ENCODE data around the gene MCTP1. TPM values are rescaled to one million over a fixed set of nuclear protein-coding genes. Genes with fewer than 3 reads are reported as not detected.

MCTP1 gene
- total RNA-seq, 1 experiment from 2014 or later = 2.5 TPM

DNA sequence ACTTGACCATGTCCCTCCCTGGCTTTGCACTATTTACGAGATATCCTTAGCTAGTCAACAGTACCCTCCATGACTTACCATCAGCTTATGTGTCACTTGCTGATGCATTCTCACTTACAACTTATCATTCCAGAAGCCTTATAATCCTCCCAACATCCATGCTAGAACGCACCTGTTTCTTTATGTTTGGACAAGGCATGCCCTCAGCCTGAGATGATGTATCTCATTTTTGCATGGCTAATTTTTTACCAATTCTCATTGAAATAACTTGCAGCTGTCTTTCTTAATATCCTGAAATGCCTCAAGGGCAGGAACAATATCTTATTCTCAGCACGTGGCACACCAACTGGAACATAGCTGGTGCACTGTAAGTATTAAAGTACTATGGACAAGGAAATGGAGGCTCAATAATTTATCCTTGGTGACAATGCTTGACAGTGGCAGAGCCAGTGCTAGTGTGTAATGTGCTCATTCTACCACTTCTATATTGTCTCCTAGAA is 384.8 kb downstream of the MCTP1 start:
- no peaks in the 10 kb centered on the region for H3K4me1 Mint-ChIP-seq
- H3K27ac ChIP-seq (ENCODE audit: insufficient read length, low read depth, low read length) = no peak overlapping the region
- H3K27ac Mint-ChIP-seq = no peak overlapping the region
- no peak overlapping the region for H3K9ac ChIP-seq (ENCODE audit: extremely low read depth, insufficient read length, low read length)
- no peak overlapping the region for H2BK120ac ChIP-seq (ENCODE audit: low read depth, low read length, poor library complexity, severe bottlenecking)
- no peak overlapping the region for H3K4me2 ChIP-seq (ENCODE audit: insufficient read depth, insufficient read length, low read length)
- H3K9me3 ChIP-seq (ENCODE audit: control insufficient read depth, low read depth, low read length) = no peaks in the 10 kb centered on the region
- H4K91ac ChIP-seq (ENCODE audit: insufficient read length, low read depth, low read length) = no peak overlapping the region
- no peak overlapping the region for H4K5ac ChIP-seq (ENCODE audit: insufficient read length, low read depth, low read length)
- no peak overlapping the region for H2BK15ac ChIP-seq (ENCODE audit: low read depth, low read length)
- H3T11ph ChIP-seq (ENCODE audit: low read length) = no peak overlapping the region
- H3K4me3 Mint-ChIP-seq = no peak overlapping the region
- H3K4ac ChIP-seq (ENCODE audit: low read depth, low read length) = no peak overlapping the region
- H2BK12ac ChIP-seq (ENCODE audit: insufficient read length, low read depth, low read length) = no peak overlapping the region
- no peak overlapping the region for H4K8ac ChIP-seq (replicated peaks; ENCODE audit: insufficient read length, low read depth, low read length)
- no peaks in the 10 kb centered on the region for H3K27me3 ChIP-seq (ENCODE audit: insufficient read depth, low read length)
- H3K18ac ChIP-seq (ENCODE audit: insufficient read length, low read depth, low read length) = no peak overlapping the region
- H2BK5ac ChIP-seq (ENCODE audit: insufficient read length, low read length) = no peak overlapping the region
- H3K23me2 ChIP-seq (ENCODE audit: insufficient read length, low read depth, low read length, poor library complexity, severe bottlenecking) = no peaks in the 10 kb centered on the region
- no peak for DNase-seq
- no peaks in the 10 kb centered on the region for H3K9me3 Mint-ChIP-seq
- no peaks in the 10 kb centered on the region for H3K79me2 ChIP-seq (ENCODE audit: insufficient read depth, low read length)
- H2AK5ac ChIP-seq (ENCODE audit: insufficient read length, low read length) = no peak overlapping the region
- no peaks in the 10 kb centered on the region for H3K36me3 Mint-ChIP-seq (ENCODE audit: insufficient read depth in 1 of 3, low read depth in 3 of 3)
- H3K56ac ChIP-seq (ENCODE audit: insufficient read length, low read depth, low read length) = no peak overlapping the region
- no peak overlapping the region for H2AFZ ChIP-seq (ENCODE audit: low read length)
- no peaks in the 10 kb centered on the region for H3K4me1 ChIP-seq (ENCODE audit: insufficient read depth, low read length)
- no peak for TF ChIP-seq CTCF (conservative IDR thresholded peaks at IDR 0.05)
- H3K14ac ChIP-seq (ENCODE audit: insufficient read depth, low read length) = no peak overlapping the region
- H3K23ac ChIP-seq (ENCODE audit: insufficient read length, low read depth, low read length) = no peak overlapping the region
- H3K27me3 Mint-ChIP-seq (ENCODE audit: low read depth) = no peaks in the 10 kb centered on the region
- no peak overlapping the region for H2BK20ac ChIP-seq (ENCODE audit: low read depth, low read length, poor library complexity, severe bottlenecking)
- WGBS (ENCODE audit: extremely low coverage, insufficient read length, low lambda C conversion rate) = no CpG with 5 or more reads among the region's 3 CpGs
- no peaks in the 10 kb centered on the region for H3K79me1 ChIP-seq (ENCODE audit: insufficient read depth, low read depth, low read length, poor library complexity, severe bottlenecking)
- H4K20me1 ChIP-seq (ENCODE audit: control insufficient read depth, insufficient read depth, insufficient read length) = no peaks in the 10 kb centered on the region

Data from H9 (cell line).